ENCODE results near the gene PKD1.

- no peak for TF ChIP-seq YY1 (IDR thresholded peaks at IDR 0.05; ENCODE audit: insufficient read depth, insufficient read length)
- no peak for TF ChIP-seq SUZ12 (IDR thresholded peaks at IDR 0.05; ENCODE audit: extremely low read depth, insufficient read depth, insufficient read length)
- TF ChIP-seq ZNF274 (IDR thresholded peaks at IDR 0.05; ENCODE audit: low read depth, low read length): no peak
Measured at GRCh38 chr16:2077016-2077415, 58.7 kb downstream of the PKD1 start.
